ENCODE results near the gene ORAI3.

DNA sequence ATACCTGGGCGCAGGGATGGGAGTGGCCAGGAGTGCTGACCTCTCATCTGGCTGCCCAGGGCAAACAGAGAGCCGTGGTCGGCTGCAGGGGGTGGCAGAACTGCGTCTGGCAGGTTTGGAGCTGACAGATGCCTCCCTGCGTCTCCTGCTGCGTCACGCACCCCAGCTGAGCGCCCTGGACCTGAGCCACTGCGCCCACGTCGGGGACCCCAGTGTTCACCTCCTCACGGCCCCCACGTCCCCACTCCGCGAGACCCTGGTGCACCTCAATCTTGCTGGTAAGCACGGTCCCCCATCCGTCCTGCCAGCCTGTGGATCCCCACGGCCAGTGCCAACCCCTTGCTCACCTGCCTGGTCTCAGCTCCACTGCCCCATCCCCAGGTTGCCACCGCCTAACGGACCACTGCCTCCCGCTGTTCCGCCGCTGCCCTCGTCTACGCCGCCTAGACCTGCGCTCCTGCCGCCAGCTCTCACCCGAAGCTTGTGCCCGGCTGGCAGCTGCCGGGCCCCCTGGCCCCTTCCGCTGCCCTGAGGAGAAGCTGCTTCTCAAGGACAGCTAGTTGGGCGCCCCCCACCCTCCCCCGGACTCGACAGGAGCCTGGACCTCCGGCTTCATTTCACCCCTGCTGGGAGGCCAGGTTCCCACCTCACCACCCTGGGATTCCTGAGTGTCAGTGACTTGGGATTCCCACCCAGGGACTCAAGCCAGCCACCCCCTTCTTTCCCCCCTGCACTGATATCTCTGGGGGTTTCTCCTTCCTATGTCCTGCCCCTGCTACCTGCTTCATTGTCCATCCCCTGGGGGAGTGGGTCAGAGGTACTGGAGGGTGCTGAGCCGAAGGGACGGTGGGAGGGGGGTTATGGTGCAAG, 2.0 kb upstream of the ORAI3 start:
- TF ChIP-seq POLR2A (IDR thresholded peaks at IDR 0.05; ENCODE audit: insufficient read depth in 1 of 2, low read depth in 2 of 2, low read length in 2 of 2) (no peak), MEIS2 (CRISPR knock-in tag; IDR thresholded peaks at IDR 0.05) (no peak), NFKBIZ (CRISPR knock-in tag; IDR thresholded peaks at IDR 0.05) (no peak), ESRRA (CRISPR knock-in tag; IDR thresholded peaks at IDR 0.05; ENCODE audit: low read depth) (no peak), KDM5A (IDR thresholded peaks at IDR 0.05; ENCODE audit: borderline replicate concordance, low read length) (no peak), FOXM1 (CRISPR knock-in tag; IDR thresholded peaks at IDR 0.05) (no peak), CHD4 (IDR thresholded peaks at IDR 0.05; ENCODE audit: borderline replicate concordance, low read length) (no peak)
- TF ChIP-seq, protein P1, sequence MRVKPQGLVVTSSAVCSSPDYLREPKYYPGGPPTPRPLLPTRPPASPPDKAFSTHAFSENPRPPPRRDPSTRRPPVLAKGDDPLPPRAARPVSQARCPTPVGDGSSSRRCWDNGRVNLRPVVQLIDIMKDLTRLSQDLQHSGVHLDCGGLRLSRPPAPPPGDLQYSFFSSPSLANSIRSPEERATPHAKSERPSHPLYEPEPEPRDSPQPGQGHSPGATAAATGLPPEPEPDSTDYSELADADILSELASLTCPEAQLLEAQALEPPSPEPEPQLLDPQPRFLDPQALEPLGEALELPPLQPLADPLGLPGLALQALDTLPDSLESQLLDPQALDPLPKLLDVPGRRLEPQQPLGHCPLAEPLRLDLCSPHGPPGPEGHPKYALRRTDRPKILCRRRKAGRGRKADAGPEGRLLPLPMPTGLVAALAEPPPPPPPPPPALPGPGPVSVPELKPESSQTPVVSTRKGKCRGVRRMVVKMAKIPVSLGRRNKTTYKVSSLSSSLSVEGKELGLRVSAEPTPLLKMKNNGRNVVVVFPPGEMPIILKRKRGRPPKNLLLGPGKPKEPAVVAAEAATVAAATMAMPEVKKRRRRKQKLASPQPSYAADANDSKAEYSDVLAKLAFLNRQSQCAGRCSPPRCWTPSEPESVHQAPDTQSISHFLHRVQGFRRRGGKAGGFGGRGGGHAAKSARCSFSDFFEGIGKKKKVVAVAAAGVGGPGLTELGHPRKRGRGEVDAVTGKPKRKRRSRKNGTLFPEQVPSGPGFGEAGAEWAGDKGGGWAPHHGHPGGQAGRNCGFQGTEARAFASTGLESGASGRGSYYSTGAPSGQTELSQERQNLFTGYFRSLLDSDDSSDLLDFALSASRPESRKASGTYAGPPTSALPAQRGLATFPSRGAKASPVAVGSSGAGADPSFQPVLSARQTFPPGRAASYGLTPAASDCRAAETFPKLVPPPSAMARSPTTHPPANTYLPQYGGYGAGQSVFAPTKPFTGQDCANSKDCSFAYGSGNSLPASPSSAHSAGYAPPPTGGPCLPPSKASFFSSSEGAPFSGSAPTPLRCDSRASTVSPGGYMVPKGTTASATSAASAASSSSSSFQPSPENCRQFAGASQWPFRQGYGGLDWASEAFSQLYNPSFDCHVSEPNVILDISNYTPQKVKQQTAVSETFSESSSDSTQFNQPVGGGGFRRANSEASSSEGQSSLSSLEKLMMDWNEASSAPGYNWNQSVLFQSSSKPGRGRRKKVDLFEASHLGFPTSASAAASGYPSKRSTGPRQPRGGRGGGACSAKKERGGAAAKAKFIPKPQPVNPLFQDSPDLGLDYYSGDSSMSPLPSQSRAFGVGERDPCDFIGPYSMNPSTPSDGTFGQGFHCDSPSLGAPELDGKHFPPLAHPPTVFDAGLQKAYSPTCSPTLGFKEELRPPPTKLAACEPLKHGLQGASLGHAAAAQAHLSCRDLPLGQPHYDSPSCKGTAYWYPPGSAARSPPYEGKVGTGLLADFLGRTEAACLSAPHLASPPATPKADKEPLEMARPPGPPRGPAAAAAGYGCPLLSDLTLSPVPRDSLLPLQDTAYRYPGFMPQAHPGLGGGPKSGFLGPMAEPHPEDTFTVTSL (CRISPR knock-in tag; IDR thresholded peaks at IDR 0.05; ENCODE audit: borderline replicate concordance): no peak
- TF ChIP-seq, protein P2, sequence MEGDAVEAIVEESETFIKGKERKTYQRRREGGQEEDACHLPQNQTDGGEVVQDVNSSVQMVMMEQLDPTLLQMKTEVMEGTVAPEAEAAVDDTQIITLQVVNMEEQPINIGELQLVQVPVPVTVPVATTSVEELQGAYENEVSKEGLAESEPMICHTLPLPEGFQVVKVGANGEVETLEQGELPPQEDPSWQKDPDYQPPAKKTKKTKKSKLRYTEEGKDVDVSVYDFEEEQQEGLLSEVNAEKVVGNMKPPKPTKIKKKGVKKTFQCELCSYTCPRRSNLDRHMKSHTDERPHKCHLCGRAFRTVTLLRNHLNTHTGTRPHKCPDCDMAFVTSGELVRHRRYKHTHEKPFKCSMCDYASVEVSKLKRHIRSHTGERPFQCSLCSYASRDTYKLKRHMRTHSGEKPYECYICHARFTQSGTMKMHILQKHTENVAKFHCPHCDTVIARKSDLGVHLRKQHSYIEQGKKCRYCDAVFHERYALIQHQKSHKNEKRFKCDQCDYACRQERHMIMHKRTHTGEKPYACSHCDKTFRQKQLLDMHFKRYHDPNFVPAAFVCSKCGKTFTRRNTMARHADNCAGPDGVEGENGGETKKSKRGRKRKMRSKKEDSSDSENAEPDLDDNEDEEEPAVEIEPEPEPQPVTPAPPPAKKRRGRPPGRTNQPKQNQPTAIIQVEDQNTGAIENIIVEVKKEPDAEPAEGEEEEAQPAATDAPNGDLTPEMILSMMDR (CRISPR knock-in tag; IDR thresholded peaks at IDR 0.05): no peak
